HG02588 (cell line): ENCODE data around the gene CLEC16A.

ENCODE experiments used
- ATAC-seq: cut with Tn5 transposase; IDR thresholded peaks from one replicate; pipeline ENCODE4 v1.9.1; 2021; ENCODE audit warnings: mild to moderate bottlenecking, moderate library complexity; ENCODE audit not compliant: unreplicated experiment

The CLEC16A gene

GRCh38 chr16:11183035-11183812 is 238.9 kb downstream of the CLEC16A start:
- ATAC-seq, result peak; percentile 52

- ATAC-seq, result no peak
Observed at GRCh38 chr16:11183951-11184350, 239.6 kb downstream of the CLEC16A start.

- no peak for ATAC-seq
Observed at GRCh38 chr16:11187522-11188023, 243.2 kb downstream of the CLEC16A start.

- ATAC-seq, result no peak
Observed at GRCh38 chr16:11188801-11189740, 244.7 kb downstream of the CLEC16A start.

GRCh38 chr16:11190588-11191560 is 246.5 kb downstream of the CLEC16A start:
- no peak for ATAC-seq

- ATAC-seq, result no peak
Observed at GRCh38 chr16:11191665-11192064, 247.3 kb downstream of the CLEC16A start.

- no peak for ATAC-seq
Observed at GRCh38 chr16:11193494-11193893, 249.1 kb downstream of the CLEC16A start.

GRCh38 chr16:11194913-11195312 is 250.5 kb downstream of the CLEC16A start:
- no peak for ATAC-seq

- no peak for ATAC-seq
Observed at GRCh38 chr16:11196286-11196828, 252.0 kb downstream of the CLEC16A start.

- no peak for ATAC-seq
Observed at GRCh38 chr16:11198375-11198774, 254.0 kb downstream of the CLEC16A start.

GRCh38 chr16:11198828-11199227 is 254.5 kb downstream of the CLEC16A start:
- no peak for ATAC-seq

GRCh38 chr16:11200592-11200991 is 256.2 kb downstream of the CLEC16A start:
- ATAC-seq, result no peak

GRCh38 chr16:11201498-11202259 is 257.3 kb downstream of the CLEC16A start:
- no peak for ATAC-seq

GRCh38 chr16:11202260-11203091 is 258.1 kb downstream of the CLEC16A start:
- peak; percentile 34 for ATAC-seq

- ATAC-seq, result no peak
Observed at GRCh38 chr16:11203111-11203623, 258.8 kb downstream of the CLEC16A start.

- ATAC-seq, result no peak
Observed at GRCh38 chr16:11204513-11205047, 260.2 kb downstream of the CLEC16A start.

- no peak for ATAC-seq
Observed at GRCh38 chr16:11205065-11205699, 260.8 kb downstream of the CLEC16A start.
